WERI-Rb-1 (cell line): ENCODE results near the gene BIRC5.

Experiments used
- DNase-seq: peaks from one replicate; pipeline ENCODE4 v3.0.0-alpha.2; 2020
- H3K27ac ChIP-seq: fragments of 250-450 bp; sonication (Bioruptor Pico); 2 replicates; pipeline ENCODE4 v1.5.1; 2020; ENCODE audit warnings: mild to moderate bottlenecking, moderate library complexity
- H3K27me3 ChIP-seq: fragments of 250-450 bp; sonication (Bioruptor Pico); 2 replicates; pipeline ENCODE4 v1.5.1; 2021; ENCODE audit warnings: mild to moderate bottlenecking, low read depth, moderate library complexity; ENCODE audit not compliant: insufficient read depth, severe bottlenecking
- H3K36me3 ChIP-seq: fragments of 250-450 bp; sonication (Bioruptor Pico); 2 replicates; pipeline ENCODE4 v1.5.1; 2020; ENCODE audit warnings: mild to moderate bottlenecking, moderate library complexity
- H3K4me3 ChIP-seq: 2 replicates; pipeline ENCODE4 v1.5.1; 2011; ENCODE audit warnings: low read depth, mild to moderate bottlenecking, control low read depth, low read length
- H3K9me3 ChIP-seq: fragments of 250-450 bp; sonication (Bioruptor Pico); 2 replicates; pipeline ENCODE4 v1.5.1; 2021; ENCODE audit warnings: mild to moderate bottlenecking, moderate library complexity; ENCODE audit not compliant: severe bottlenecking
- TF ChIP-seq, protein P1 (sequence below): IDR thresholded peaks from 2 replicates; pipeline ENCODE4 v1.5.1; 2011; ENCODE audit warnings: low read depth, mild to moderate bottlenecking, control low read depth, inconsistent platforms, low read length

BIRC5 gene

DNA sequence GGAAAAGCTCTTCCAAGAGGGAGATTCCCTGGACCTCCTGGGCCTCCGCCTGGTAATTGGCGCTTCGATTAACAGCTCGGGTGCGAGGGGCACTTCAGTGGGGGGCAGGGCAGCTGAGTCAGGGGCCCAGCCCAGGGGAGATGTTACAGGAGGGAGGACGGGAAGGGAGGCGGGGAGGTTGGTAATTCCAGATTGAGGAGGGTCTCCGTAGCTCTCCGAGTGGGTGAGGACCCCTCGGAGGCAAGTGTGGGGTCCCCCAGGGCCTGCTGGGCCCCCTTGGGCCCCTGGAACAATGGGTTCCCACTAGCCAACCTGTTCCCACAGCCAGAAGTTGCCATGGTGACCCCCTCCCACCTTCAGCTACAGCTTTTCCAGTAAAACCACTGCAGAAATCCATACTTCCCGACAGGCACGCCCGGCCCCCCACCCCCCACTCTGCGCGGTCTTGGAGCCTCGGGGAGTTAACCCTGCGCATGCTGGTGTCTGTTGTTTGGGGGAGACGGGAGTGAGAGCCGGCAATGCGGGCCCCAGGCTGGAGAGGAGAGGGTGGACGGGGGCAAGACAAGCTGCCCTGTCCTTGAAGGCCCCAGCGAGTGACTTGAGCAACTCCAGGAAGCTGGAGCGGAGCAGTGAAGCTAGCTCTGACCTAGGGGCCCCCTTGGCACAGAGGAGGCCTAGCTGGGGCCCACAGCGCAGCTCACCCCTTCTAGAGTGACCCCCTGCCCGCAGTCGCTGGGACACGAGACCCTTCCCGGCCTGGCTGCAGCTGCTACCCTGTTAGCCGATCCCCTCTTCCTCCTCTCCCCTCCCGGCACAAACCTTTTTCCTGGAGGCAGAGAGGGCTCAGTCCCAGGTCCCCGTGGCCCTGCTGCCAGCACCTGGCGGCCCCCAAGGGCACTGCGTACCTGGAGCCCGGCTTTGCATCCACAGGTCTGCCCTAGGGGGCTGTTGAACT lies 55.2 kb downstream of the BIRC5 start:
- H3K27ac ChIP-seq, result peak overlapping the region; percentile 51
- no peak overlapping the region for H3K4me3 ChIP-seq

DNA sequence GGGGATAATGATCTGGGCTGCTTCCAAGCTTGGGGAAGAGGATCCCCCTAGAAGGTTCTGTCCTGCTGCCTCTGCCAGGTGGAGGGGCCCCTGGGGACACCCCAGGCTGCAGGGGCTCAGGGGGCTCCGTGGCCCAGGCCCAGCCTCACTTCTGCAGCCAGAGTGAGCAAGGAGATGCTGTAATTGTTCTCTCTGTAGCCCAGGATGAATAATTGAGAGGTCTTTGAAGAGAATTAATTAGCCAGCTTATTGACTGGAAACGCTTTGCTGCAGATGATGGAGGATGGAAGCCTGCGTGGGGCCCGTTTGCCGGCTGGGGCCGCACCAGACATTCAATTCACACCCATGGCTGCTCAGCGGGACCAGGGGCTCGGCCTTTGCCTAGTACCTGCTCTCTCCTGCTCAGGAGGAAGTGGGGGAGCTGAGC lies 55.9 kb downstream of the BIRC5 start:
- H3K36me3 ChIP-seq, result no peaks in the 10 kb centered on the region
- no peaks in the 10 kb centered on the region for H3K27me3 ChIP-seq
- peaks cover 3% of the 10 kb centered on the region for H3K9me3 ChIP-seq
- TF ChIP-seq, protein P1, sequence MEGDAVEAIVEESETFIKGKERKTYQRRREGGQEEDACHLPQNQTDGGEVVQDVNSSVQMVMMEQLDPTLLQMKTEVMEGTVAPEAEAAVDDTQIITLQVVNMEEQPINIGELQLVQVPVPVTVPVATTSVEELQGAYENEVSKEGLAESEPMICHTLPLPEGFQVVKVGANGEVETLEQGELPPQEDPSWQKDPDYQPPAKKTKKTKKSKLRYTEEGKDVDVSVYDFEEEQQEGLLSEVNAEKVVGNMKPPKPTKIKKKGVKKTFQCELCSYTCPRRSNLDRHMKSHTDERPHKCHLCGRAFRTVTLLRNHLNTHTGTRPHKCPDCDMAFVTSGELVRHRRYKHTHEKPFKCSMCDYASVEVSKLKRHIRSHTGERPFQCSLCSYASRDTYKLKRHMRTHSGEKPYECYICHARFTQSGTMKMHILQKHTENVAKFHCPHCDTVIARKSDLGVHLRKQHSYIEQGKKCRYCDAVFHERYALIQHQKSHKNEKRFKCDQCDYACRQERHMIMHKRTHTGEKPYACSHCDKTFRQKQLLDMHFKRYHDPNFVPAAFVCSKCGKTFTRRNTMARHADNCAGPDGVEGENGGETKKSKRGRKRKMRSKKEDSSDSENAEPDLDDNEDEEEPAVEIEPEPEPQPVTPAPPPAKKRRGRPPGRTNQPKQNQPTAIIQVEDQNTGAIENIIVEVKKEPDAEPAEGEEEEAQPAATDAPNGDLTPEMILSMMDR, result no peak
- no peak for DNase-seq
- H3K4me3 ChIP-seq, result no peak overlapping the region
- H3K27ac ChIP-seq, result peak overlapping the region; percentile 51

More for the DNA sequence above, 55.2 kb downstream of the BIRC5 start:
- Histone ChIP-seq H3K36me3 (no peaks in the 10 kb centered on the region), H3K9me3 (peaks cover 3% of the 10 kb centered on the region), H3K27me3 (no peaks in the 10 kb centered on the region)
- DNase-seq, result peak; percentile 68
- TF ChIP-seq, protein P1, result no peak

DNA sequence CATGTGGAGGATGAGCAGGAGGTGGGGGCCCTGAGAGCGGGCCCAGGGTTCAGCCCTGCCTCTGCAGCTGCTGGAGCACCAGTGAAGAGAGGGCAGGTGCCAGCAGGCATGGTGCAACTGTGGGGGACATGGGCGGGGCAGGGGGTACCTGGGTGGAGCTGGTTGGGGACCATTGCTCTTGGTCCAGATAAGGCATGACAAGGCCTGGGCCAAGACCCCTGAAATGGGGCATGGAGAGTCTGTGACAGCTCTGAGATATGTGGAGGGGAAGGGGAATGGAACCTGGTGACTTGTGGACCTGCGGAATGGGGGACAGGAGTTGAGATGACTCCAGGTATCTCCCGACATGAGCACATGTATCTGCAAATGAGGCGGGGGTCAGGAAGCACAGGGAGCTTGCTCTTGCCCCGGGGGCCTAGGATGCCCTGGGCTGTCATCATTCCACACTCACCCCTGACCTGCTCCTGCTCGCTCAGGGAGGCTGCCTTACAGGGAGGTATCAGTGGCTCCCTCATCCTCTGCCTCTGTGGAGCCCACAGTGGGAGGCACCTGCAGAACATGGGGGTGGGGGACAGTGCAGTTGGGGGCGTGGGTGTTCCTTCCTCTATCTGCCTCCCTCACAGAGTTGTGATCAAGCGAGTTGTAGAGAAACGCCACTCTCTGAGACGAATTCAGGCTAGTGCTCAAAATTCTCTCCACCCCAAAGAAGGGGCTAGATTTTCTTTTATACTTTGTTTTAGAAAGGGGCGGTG lies 57.5 kb downstream of the BIRC5 start:
- Histone ChIP-seq H3K4me3 (no peak overlapping the region), H3K27ac (no peak overlapping the region), H3K36me3 (no peaks in the 10 kb centered on the region), H3K9me3 (peaks cover 3% of the 10 kb centered on the region), H3K27me3 (no peaks in the 10 kb centered on the region)
- TF ChIP-seq, protein P1, result no peak
- no peak for DNase-seq

DNA sequence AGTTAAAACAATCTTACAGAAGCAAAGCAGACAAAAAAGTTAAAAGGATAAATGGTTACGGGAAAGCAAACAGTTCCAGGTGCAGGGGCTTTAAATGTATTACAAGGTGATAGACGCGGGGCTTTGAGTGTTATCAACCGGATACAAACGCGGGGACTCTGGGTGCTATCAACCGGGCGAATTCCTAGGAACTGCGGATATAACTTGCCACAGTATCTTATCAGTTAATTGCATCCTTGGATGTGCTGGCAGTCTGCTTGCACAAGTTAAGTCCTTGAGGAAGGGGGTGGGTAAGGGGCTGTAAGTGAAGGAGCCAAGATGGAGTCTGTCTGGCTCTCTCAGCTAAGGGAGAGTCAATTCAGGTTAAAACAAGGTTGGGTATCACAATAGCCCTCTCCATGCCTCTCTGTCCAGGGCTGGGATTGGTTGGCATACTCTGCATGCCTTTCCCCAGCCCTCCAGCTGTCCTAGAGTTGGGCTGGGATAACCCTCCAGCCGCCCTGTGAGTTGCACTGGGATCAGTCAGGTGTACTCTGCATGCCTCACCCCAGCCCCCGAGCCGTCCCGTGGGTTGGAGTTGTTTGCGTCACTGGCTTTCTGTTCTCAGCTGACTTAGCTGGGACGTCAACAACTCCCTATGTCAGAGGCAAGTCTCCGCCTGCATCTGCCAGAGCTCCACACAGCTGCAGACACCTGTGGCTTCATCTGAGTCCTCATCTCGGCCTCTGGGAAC lies 58.3 kb downstream of the BIRC5 start:
- no peaks in the 10 kb centered on the region for H3K36me3 ChIP-seq
- no peaks in the 10 kb centered on the region for H3K27me3 ChIP-seq
- no peak for DNase-seq
- H3K9me3 ChIP-seq, result peaks cover 3% of the 10 kb centered on the region
- no peak overlapping the region for H3K4me3 ChIP-seq
- TF ChIP-seq, protein P1, result no peak
- no peak overlapping the region for H3K27ac ChIP-seq

DNA sequence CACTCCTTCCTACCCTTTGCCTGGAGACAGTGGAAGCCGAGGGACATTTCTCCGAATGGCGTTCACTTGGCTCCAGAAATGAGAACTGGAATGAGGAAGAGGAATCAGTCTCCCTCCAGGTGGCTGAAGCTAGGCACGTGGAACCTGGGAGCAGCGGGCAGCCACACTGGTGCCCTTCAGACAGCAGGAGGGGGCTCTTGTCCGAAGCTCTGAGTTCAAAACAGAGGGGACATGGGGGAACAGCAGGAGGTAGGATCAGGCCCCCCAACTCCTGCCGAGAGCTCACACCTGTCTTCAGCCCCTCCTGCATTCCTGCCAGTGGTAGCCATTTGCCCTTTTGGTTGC lies 58.8 kb downstream of the BIRC5 start:
- Histone ChIP-seq H3K27ac (no peak overlapping the region), H3K27me3 (no peaks in the 10 kb centered on the region), H3K9me3 (peaks cover 3% of the 10 kb centered on the region), H3K4me3 (no peak overlapping the region), H3K36me3 (no peaks in the 10 kb centered on the region)
- DNase-seq, result no peak
- TF ChIP-seq, protein P1, result no peak
